Measurements from ENCODE around the gene SLC2A14. TPM values are rescaled to one million over a fixed set of nuclear protein-coding genes. Genes with fewer than 3 reads are reported as not detected.
"Not testable (repeated sequence)": the region's sequence is repeated elsewhere in the genome, so short reads cannot be mapped to it uniquely, and the experiment has no call there.

SLC2A14 gene
- total and polyA plus RNA-seq, 8 donors: 4.3 to 8.1 (median 6.3) TPM

- Histone ChIP-seq H3K27me3 (no peaks in the 10 kb centered on the region), H3K4me1 (peaks cover 0 to 4% (median 0%) of the 10 kb centered on the region in 3 donors), H3K9me3 (no peaks in the 10 kb centered on the region), H3K36me3 (no peaks in the 10 kb centered on the region), H3K4me3 (peak overlapping the region in 2 of 4 donors; percentile 0 to 17), H3K27ac (peak overlapping the region in 1 of 4 donors; percentile 66)
- ATAC-seq (peak; percentile 76 to 92 (median 88)), FAIRE-seq (no peak), DNase-seq (peak in 4 of 6 donors; percentile 39 to 56 (median 50))
- TF ChIP-seq CTCF (IDR thresholded peaks at IDR 0.05): no peak
- intact Hi-C loops (cut with DNase I): no loop called here
- 21 to 23% methylated on average over 13 of the region's 13 CpGs for WGBS, 2 donors
Observed at GRCh38 chr12:7787574-7788293, 85.0 kb downstream of the SLC2A14 start.

GRCh38 chr12:7784701-7785100, 88.0 kb downstream of the SLC2A14 start:
- FAIRE-seq: no peak
- TF ChIP-seq CTCF (IDR thresholded peaks at IDR 0.05): no peak
- intact Hi-C loops (cut with DNase I): no loop called here
- Histone ChIP-seq H3K27me3 (no peaks in the 10 kb centered on the region), H3K36me3 (no peaks in the 10 kb centered on the region), H3K27ac (no peak overlapping the region), H3K4me1 (peaks cover 0 to 4% (median 0%) of the 10 kb centered on the region in 3 donors), H3K4me3 (no peak overlapping the region), H3K9me3 (no peaks in the 10 kb centered on the region)
- no peak for ATAC-seq
- no peak for DNase-seq
- 62 to 80% methylated on average over 2 of the region's 2 CpGs for WGBS, 2 donors

- H3K27ac ChIP-seq; intact Hi-C loops (cut with DNase I); ATAC-seq; H3K36me3 ChIP-seq; H3K9me3 ChIP-seq; H3K4me3 ChIP-seq; DNase-seq; FAIRE-seq; H3K27me3 ChIP-seq; H3K4me1 ChIP-seq: not testable (repeated sequence)
- 82 to 93% methylated on average over 9 of the region's 9 CpGs for WGBS, 2 donors
Observed at GRCh38 chr12:7783433-7783832, 89.3 kb downstream of the SLC2A14 start.

- ATAC-seq (no peak), FAIRE-seq (no peak), DNase-seq (no peak)
- Histone ChIP-seq H3K27ac (no peak overlapping the region), H3K4me1 (no peaks in the 10 kb centered on the region), H3K27me3 (no peaks in the 10 kb centered on the region), H3K36me3 (no peaks in the 10 kb centered on the region), H3K4me3 (no peak overlapping the region), H3K9me3 (no peaks in the 10 kb centered on the region)
- WGBS, 2 donors: 86 to 92% methylated on average over 6 of the region's 6 CpGs
- no peak for TF ChIP-seq CTCF (IDR thresholded peaks at IDR 0.05)
- intact Hi-C loops (cut with DNase I): no loop called here
Observed at GRCh38 chr12:7782055-7782454, 90.7 kb downstream of the SLC2A14 start.

DNA sequence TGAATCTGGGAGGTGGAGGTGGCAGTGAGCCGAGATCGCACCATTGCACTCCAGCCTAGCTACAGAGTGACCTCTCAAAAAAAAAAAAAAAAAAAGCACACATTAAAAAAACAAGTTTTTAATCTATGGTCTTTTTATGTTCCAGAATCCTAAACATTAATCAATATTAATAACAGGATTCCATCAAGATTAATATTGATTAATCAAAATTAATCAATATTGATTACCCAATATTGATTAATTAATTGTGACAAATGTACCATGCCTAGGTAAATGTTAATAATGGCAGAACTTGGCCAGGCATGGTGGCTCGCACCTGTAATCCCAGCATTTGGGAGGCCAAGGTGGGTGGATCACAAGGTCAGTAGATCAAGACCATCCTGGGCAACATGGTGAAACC, 91.4 kb downstream of the SLC2A14 start:
- no peaks in the 10 kb centered on the region for H3K36me3 ChIP-seq
- FAIRE-seq (no peak), ATAC-seq (no peak), DNase-seq (no peak)
- no peak for TF ChIP-seq CTCF (IDR thresholded peaks at IDR 0.05)
- H3K27ac ChIP-seq: no peak overlapping the region
- no peak overlapping the region for H3K4me3 ChIP-seq
- intact Hi-C loops (cut with DNase I): no loop called here
- H3K4me1 ChIP-seq: no peaks in the 10 kb centered on the region
- H3K27me3 ChIP-seq: no peaks in the 10 kb centered on the region
- no peaks in the 10 kb centered on the region for H3K9me3 ChIP-seq
- WGBS, 2 donors: 67 to 77% methylated on average over 3 of the region's 3 CpGs
